Measurements from ENCODE around the gene CFL2.

GRCh38 chr14:34741840-34742239 is 27.4 kb upstream of the CFL2 start:
- TF ChIP-seq CTCF (conservative IDR thresholded peaks at IDR 0.05; ENCODE audit: low read length) (no peak), EZH2phosphoT487 (IDR thresholded peaks at IDR 0.05; ENCODE audit: borderline replicate concordance) (no peak)
